Gastrocnemius medialis (tissue), 4 donors: ENCODE results near the gene ST7.

Source experiments
- POLR2A ChIP-seq, 2 donors: fragments of 450-650 bp; IDR thresholded peaks; one replicate each; pipeline ENCODE4 v1.6.1; 2017; ENCODE audit warnings: antibody characterized with exemption in 2 of 2, mild to moderate bottlenecking in 2 of 2, moderate library complexity in 2 of 2
- TF ChIP-seq, protein P1 (sequence below), 5 experiments: fragments of 450-650 bp in 3 of 5; fragments of 200-600 bp in 2 of 5; sonication (generic) in 2 of 5; IDR thresholded peaks in 4 of 5; conservative IDR thresholded peaks in 1 of 5; 1 replicate in 4 of 5; 2 replicates in 1 of 5; pipeline ENCODE4 v1.5.1; 2016 to 2019; ENCODE audit warnings: antibody characterized with exemption in 5 of 5, mild to moderate bottlenecking in 3 of 5, moderate library complexity in 3 of 5

DNA sequence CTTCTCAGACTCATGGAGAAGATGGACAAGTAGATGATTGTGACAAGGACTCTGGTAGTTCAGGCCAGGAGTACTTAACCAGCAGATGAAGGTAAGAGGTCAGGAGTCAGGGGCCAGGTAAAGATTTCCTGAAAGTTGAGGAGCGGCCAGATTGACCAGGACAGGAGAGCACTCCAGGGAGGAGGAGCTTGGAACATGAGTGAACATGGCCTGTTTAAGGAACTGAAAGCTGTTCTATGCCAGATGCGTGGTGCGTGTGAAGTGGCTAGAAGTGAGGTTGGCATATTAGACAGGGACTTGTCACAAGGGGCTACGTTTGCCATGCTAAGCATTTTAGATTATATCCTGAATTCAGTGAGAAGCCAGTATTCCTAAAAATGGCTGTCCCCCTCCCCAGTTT, 212.4 kb downstream of the ST7 start:
- TF ChIP-seq, protein P1, sequence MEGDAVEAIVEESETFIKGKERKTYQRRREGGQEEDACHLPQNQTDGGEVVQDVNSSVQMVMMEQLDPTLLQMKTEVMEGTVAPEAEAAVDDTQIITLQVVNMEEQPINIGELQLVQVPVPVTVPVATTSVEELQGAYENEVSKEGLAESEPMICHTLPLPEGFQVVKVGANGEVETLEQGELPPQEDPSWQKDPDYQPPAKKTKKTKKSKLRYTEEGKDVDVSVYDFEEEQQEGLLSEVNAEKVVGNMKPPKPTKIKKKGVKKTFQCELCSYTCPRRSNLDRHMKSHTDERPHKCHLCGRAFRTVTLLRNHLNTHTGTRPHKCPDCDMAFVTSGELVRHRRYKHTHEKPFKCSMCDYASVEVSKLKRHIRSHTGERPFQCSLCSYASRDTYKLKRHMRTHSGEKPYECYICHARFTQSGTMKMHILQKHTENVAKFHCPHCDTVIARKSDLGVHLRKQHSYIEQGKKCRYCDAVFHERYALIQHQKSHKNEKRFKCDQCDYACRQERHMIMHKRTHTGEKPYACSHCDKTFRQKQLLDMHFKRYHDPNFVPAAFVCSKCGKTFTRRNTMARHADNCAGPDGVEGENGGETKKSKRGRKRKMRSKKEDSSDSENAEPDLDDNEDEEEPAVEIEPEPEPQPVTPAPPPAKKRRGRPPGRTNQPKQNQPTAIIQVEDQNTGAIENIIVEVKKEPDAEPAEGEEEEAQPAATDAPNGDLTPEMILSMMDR (IDR thresholded peaks at IDR 0.05 in 4 of 5, conservative IDR thresholded peaks at IDR 0.05 in 1 of 5), result no peak
- no peak for TF ChIP-seq POLR2A (IDR thresholded peaks at IDR 0.05)
